Bone marrow (tissue), 2 donors: ENCODE measurements around the gene KCNMB3.

Experiments used
- DNase-seq, 2 donors: peaks; one replicate each; lab custom pipeline; 2025; lab: John Stamatoyannopoulos, UW

The KCNMB3 gene

DNA sequence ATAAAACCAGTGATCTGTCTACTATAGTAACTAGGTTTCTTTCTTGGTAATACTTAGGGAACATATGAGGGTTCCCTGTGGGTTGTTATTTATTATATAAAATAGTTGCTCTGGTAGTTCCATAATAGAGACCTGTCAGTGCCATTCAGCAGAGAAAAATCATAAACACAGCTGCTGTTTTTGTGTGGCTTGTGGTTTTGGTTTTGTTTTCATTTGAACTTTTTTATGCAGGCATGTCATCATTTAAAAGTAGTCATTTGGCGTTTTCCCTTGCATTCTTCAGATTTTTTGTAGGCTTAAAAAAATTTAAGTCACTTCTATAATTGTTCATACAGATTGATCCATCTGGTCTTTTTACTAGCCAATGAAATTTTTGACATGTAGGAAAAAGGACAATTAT is 54.8 kb downstream of the KCNMB3 start:
- DNase-seq = peak in 1 of 2 donors; percentile 43

GRCh38 chr3:179194931-179195330 is 56.0 kb downstream of the KCNMB3 start:
- no peak for DNase-seq
